K562 (cell line): ENCODE measurements around the gene MYO3B. TPM values are rescaled to one million over a fixed set of nuclear protein-coding genes. Genes with fewer than 3 reads are reported as not detected.

Experiments
- ATAC-seq: fragments of 200-7000 bp; cut with Tn5 transposase; 3 replicates; pipeline ENCODE4 v1.9.1; 2020; ENCODE audit warnings: moderate library complexity
- BruUV-seq: library from RNA; stranded (reverse); fragments of 400-500 nt; replicated peaks from 2 replicates; lab custom pipeline; 2021; lab: Mats Ljungman, UMichigan
- CTCF ChIA-PET: fragments of 300-600 bp; formaldehyde crosslinking; extraction: SDS; loops from one replicate; lab custom pipeline; 2021; ENCODE audit warnings: low intra/inter-chr PET ratio; lab: Yijun Ruan, JAX
- POLR2A ChIA-PET: fragments of 300-600, 350-650 bp; sonication (Branson Sonifier 250); formaldehyde crosslinking; extraction: SDS; loops from one replicate; lab custom pipeline; 2021; ENCODE audit warnings: antibody characterized with exemption, inconsistent platforms; lab: Yijun Ruan, JAX
- DNase-seq, 4 experiments: peaks; one replicate each; pipeline versions ENCODE4 v3.0.0 to v3.0.0-alpha.2; 2011 to 2018; ENCODE audit warnings: low spot score in 3 of 4, mixed read lengths in 3 of 4; ENCODE audit errors: extremely low read depth in 1 of 4
- FAIRE-seq: peaks from 2 replicates; lab custom pipeline; 2011; peaks lifted over from hg19 to GRCh38; lab: Jason Lieb, UNC
- H2AFZ ChIP-seq: 2 replicates; pipeline ENCODE4 v1.6.0; 2011; ENCODE audit warnings: low read depth, low read length, control low read depth, inconsistent platforms
- H3K27ac ChIP-seq: fragments of 200-600 bp; 3 replicates; pipeline ENCODE4 v1.8.0; 2011; ENCODE audit warnings: low read depth, mild to moderate bottlenecking, control low read depth, inconsistent platforms, low read length, moderate library complexity, mixed read lengths; ENCODE audit errors: extremely low read depth
- H3K27me3 ChIP-seq, 2 experiments: fragments of 300-600 bp in 1 of 2; 2 replicates in 1 of 2; 3 replicates in 1 of 2; pipeline versions ENCODE4 v1.6.0 to v1.8.0; 2011; ENCODE audit warnings: inconsistent platforms in 2 of 2, low read length in 2 of 2, mild to moderate bottlenecking in 1 of 2, mixed read lengths in 1 of 2, moderate library complexity in 1 of 2; ENCODE audit not compliant: control insufficient read depth in 2 of 2, insufficient read depth in 2 of 2
- H3K36me3 ChIP-seq: fragments of 300-600 bp; 3 replicates; pipeline ENCODE4 v1.8.0; 2011; ENCODE audit warnings: mild to moderate bottlenecking, low read length, inconsistent platforms; ENCODE audit not compliant: control insufficient read depth, insufficient read depth
- H3K4me1 ChIP-seq, 2 experiments: fragments of 200-600 bp in 1 of 2; replicated peaks in 1 of 2; 2 replicates in 1 of 2; 3 replicates in 1 of 2; pipeline versions ENCODE4 v1.5.1 to v1.8.0; 2011; ENCODE audit warnings: inconsistent platforms in 2 of 2, low read length in 2 of 2, mild to moderate bottlenecking in 1 of 2, mixed read lengths in 1 of 2, moderate library complexity in 1 of 2; ENCODE audit not compliant: control insufficient read depth in 2 of 2, insufficient read depth in 2 of 2
- H3K4me2 ChIP-seq: 2 replicates; pipeline ENCODE4 v1.6.1; 2011; ENCODE audit warnings: low read length, control low read depth, inconsistent platforms, mixed read lengths; ENCODE audit not compliant: insufficient read depth
- H3K4me3 ChIP-seq: fragments of 200-600 bp; sonication (generic), shearing (Covaris generic); 2 replicates; pipeline ENCODE4 v1.5.1; 2016; ENCODE audit warnings: control low read depth, inconsistent platforms
- H3K79me2 ChIP-seq: fragments of 200-600 bp; 3 replicates; pipeline ENCODE4 v1.8.0; 2011; ENCODE audit warnings: low read length, inconsistent platforms; ENCODE audit not compliant: control insufficient read depth, insufficient read depth
- H3K9ac ChIP-seq, 2 experiments: 2 replicates each; pipeline versions ENCODE4 v1.6.0 to v1.6.1; 2011; ENCODE audit warnings: low read depth in 2 of 2, low read length in 2 of 2, control low read depth in 1 of 2, inconsistent platforms in 1 of 2, mild to moderate bottlenecking in 1 of 2, mixed read lengths in 1 of 2; ENCODE audit not compliant: insufficient read depth in 1 of 2
- H3K9me1 ChIP-seq: one replicate; pipeline ENCODE4 v1.6.0; 2011; ENCODE audit warnings: inconsistent platforms, mild to moderate bottlenecking, low read length, moderate library complexity; ENCODE audit not compliant: control insufficient read depth, insufficient read depth
- H3K9me3 ChIP-seq: replicated peaks from 2 replicates; pipeline ENCODE4 v1.5.1; 2011; ENCODE audit warnings: low read depth, low read length, inconsistent platforms; ENCODE audit not compliant: control insufficient read depth, insufficient read depth
- H4K20me1 ChIP-seq: replicated peaks from 2 replicates; pipeline ENCODE4 v1.6.1; 2011; ENCODE audit warnings: low read length, inconsistent platforms, mixed read lengths; ENCODE audit not compliant: control insufficient read depth, insufficient read depth
- BRD9 ChIP-seq: fragments of 450-650 bp; IDR thresholded peaks from 2 replicates; pipeline ENCODE4 v1.6.1; 2018; ENCODE audit warnings: low read depth; ENCODE audit not compliant: partially characterized antibody
- FOSL1 ChIP-seq: fragments of 200-800 bp; sonication (Bioruptor generic); conservative IDR thresholded peaks from 2 replicates; pipeline ENCODE4 v1.6.1; 2016; ENCODE audit warnings: missing genetic modification characterization, missing compliant biosample characterization
- GTF2E2 ChIP-seq: fragments of 200-800 bp; sonication (Bioruptor generic); IDR thresholded peaks from 2 replicates; pipeline ENCODE4 v1.6.1; 2016; ENCODE audit warnings: missing genetic modification characterization, missing compliant biosample characterization
- KAT8 ChIP-seq: fragments of 450-650 bp; IDR thresholded peaks from 2 replicates; pipeline ENCODE4 v1.6.1; 2016; ENCODE audit warnings: low read depth, mild to moderate bottlenecking
- MAFG ChIP-seq: fragments of 450-650 bp; conservative IDR thresholded peaks from 2 replicates; pipeline ENCODE4 v1.6.1; 2016; ENCODE audit warnings: missing genetic modification characterization, missing compliant biosample characterization
- MTA2 ChIP-seq: fragments of 450-650 bp; IDR thresholded peaks from 2 replicates; pipeline ENCODE4 v1.6.1; 2016; ENCODE audit warnings: low read depth
- SAFB ChIP-seq: fragments of 200-400 bp; formaldehyde crosslinking; IDR thresholded peaks from 2 replicates; pipeline ENCODE4 v1.6.1; 2017; ENCODE audit warnings: low read depth, low read length, borderline replicate concordance
- TAF15 ChIP-seq: fragments of 200-400 bp; formaldehyde crosslinking; IDR thresholded peaks from 2 replicates; pipeline ENCODE4 v1.6.1; 2017; ENCODE audit warnings: mild to moderate bottlenecking, low read depth, low read length, moderate library complexity
- TCF7 ChIP-seq: sonication (generic); IDR thresholded peaks from 2 replicates; pipeline ENCODE4 v1.6.1; 2016; ENCODE audit warnings: antibody characterized with exemption, borderline replicate concordance
- ZNF232 ChIP-seq: sonication (generic); formaldehyde crosslinking; IDR thresholded peaks from 2 replicates; pipeline ENCODE4 v1.8.0; 2022; ENCODE audit warnings: mild to moderate bottlenecking, missing genetic modification reagents
- ZSCAN32 ChIP-seq: fragments of 450-650 bp; formaldehyde crosslinking; IDR thresholded peaks from 2 replicates; pipeline ENCODE4 v1.4.0; 2020; ENCODE audit warnings: mild to moderate bottlenecking, moderate library complexity
- WGBS: fragments of 100-300 bp; shearing (Covaris generic); methylation state at CpG from one replicate; pipeline ENCODE4 v1.1.6; 2016; ENCODE audit warnings: low coverage, mixed read lengths; ENCODE audit not compliant: insufficient coverage; ENCODE audit errors: missing lambda C conversion rate; 5-methylcytosine and 5-hydroxymethylcytosine counted together
- in situ Hi-C: fragments of 300-500 bp; cut with MboI; formaldehyde crosslinking; loops from 4 replicates; pipeline ENCODE4 v1.15.0; 2018; ENCODE audit warnings: inconsistent platforms, mixed read lengths
- intact Hi-C: fragments of 100-400 bp; cut with micrococcal nuclease; formaldehyde crosslinking; loops from 2 replicates; pipeline ENCODE4 v1.14.2; 2022
- polyA plus RNA-seq, 8 experiments: library from polyadenylated mRNA; depleted of rRNA in 4 of 8; stranded (reverse) in 5 of 8; unstranded in 3 of 8; fragments of >200 nt; fragmentation: Nextera tagmentation in 2 of 8; fragmentation: Illumina TruSeq in 1 of 8; extraction: Ambion mirVana in 2 of 8; extraction: Trizol in 1 of 8; gene quantifications; 2 replicates each; pipeline versions ENCODE4 v1.2.1 to v1.2.3, GENCODE V29; 2011 to 2014; ENCODE audit warnings: inconsistent platforms in 1 of 8, missing spikeins in 1 of 8
- total RNA-seq, 7 experiments: library from RNA; depleted of rRNA in 6 of 7; stranded (reverse); fragments of >200 nt in 6 of 7; fragmentation: Illumina TruSeq in 2 of 7; extraction: Trizol in 2 of 7; gene quantifications; 2 replicates each; pipeline versions ENCODE4 v1.2.1 to v1.2.3, GENCODE V29; 2011 to 2021; ENCODE audit warnings: low replicate concordance in 1 of 7
- TF ChIP-seq, protein P1 (sequence below): fragments of 150-350 bp; conservative IDR thresholded peaks from 2 replicates; pipeline ENCODE4 v1.6.1; 2014; ENCODE audit warnings: low read length

MYO3B gene
- total and polyA plus RNA-seq, 9 of the 15 experiments (the other 6 are each of a cell fraction or from before 2014, with no cell fraction given), result 2.7 to 6.5 (median 3.6) TPM

DNA sequence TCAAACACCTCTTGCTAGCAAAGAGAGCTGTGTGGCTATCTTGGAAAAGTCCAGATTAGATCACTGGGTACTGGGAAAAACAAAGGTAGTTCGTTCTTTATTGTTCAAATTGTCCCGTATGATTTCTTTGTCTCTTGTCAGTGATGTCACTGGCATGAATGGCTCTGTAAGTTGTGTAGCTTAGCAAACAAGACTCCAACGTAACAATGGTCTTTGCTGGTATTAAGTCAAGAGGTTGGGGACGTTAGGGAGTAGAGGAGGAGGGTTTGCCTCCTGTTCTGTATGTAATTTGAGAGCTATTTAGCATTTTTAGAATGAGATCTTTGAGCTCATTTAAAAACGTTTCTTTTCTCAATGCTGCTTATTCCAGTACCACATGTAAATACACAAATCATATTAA is 320.7 kb downstream of the MYO3B start:
- no peaks in the 10 kb centered on the region for H3K79me2 ChIP-seq
- H3K4me3 ChIP-seq, result no peak overlapping the region
- ChIA-PET CTCF (no interaction called here), POLR2A (interaction anchor here (0.6 to 1.9 kb wide), 3 partner anchors 13 to 1038 kb away, joined by 3 to 6 read pairs (median 3); no protein-coding TSS in a partner anchor)
- H3K27ac ChIP-seq, result no peak overlapping the region
- TF ChIP-seq SAFB, result no peak
- TF ChIP-seq BRD9, result no peak
- no peak for TF ChIP-seq MAFG (tag)
- no peak for TF ChIP-seq FOSL1 (tag)
- no peak for TF ChIP-seq TAF15
- no peak for TF ChIP-seq TCF7
- TF ChIP-seq MTA2, result no peak
- TF ChIP-seq, protein P1, sequence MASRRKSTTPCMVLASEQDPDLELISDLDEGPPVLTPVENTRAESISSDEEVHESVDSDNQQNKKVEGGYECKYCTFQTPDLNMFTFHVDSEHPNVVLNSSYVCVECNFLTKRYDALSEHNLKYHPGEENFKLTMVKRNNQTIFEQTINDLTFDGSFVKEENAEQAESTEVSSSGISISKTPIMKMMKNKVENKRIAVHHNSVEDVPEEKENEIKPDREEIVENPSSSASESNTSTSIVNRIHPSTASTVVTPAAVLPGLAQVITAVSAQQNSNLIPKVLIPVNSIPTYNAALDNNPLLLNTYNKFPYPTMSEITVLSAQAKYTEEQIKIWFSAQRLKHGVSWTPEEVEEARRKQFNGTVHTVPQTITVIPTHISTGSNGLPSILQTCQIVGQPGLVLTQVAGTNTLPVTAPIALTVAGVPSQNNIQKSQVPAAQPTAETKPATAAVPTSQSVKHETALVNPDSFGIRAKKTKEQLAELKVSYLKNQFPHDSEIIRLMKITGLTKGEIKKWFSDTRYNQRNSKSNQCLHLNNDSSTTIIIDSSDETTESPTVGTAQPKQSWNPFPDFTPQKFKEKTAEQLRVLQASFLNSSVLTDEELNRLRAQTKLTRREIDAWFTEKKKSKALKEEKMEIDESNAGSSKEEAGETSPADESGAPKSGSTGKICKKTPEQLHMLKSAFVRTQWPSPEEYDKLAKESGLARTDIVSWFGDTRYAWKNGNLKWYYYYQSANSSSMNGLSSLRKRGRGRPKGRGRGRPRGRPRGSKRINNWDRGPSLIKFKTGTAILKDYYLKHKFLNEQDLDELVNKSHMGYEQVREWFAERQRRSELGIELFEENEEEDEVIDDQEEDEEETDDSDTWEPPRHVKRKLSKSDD, result no peak
- TF ChIP-seq KAT8, result no peak
- no peak for TF ChIP-seq ZNF232 (CRISPR knock-in tag)
- no peak for TF ChIP-seq ZSCAN32 (CRISPR knock-in tag)
- TF ChIP-seq GTF2E2 (tag), result no peak
- FAIRE-seq (peak; percentile 29), ATAC-seq (no peak), DNase-seq (no peak)
- BruUV-seq, result no TSS peak
- no peaks in the 10 kb centered on the region for H3K4me1 ChIP-seq
- no peak overlapping the region for H3K9ac ChIP-seq
- intact Hi-C loops (no loop called here), in situ Hi-C loops (no loop called here)
- H4K20me1 ChIP-seq, result no peaks in the 10 kb centered on the region
- H3K9me1 ChIP-seq, result no peaks in the 10 kb centered on the region
- H2AFZ ChIP-seq, result no peak overlapping the region
- H3K27me3 ChIP-seq, result peaks cover 11 to 12% of the 10 kb centered on the region in 2 experiments; a peak in 4 of 5 replicates
- H3K4me2 ChIP-seq, result no peak overlapping the region
- WGBS, result 8% methylated on average over 5 of the region's 5 CpGs
- no peaks in the 10 kb centered on the region for H3K36me3 ChIP-seq
- no peaks in the 10 kb centered on the region for H3K9me3 ChIP-seq
